Measurements from ENCODE around the gene GTPBP4. TPM values are rescaled to one million over a fixed set of nuclear protein-coding genes. Genes with fewer than 3 reads are reported as not detected.
A peak's percentile ranks its signal among the peaks of the same experiment; 100 is the strongest.

Gene GTPBP4
- total and polyA plus RNA-seq, 9 of the 15 experiments (the other 6 are each of a cell fraction or from before 2014, with no cell fraction given) = 79.0 to 155 (median 128) TPM

- no peak for TF ChIP-seq ZNF584 (CRISPR knock-in tag; IDR thresholded peaks at IDR 0.05; ENCODE audit: low read depth)
- TF ChIP-seq SIN3B (IDR thresholded peaks at IDR 0.05; ENCODE audit: low read depth) = peak; percentile 87
- TF ChIP-seq NBN (IDR thresholded peaks at IDR 0.05; ENCODE audit: low read depth) = peak; percentile 75
- TF ChIP-seq ETS2 (tag; IDR thresholded peaks at IDR 0.05; ENCODE audit: borderline replicate concordance, poor library complexity, severe bottlenecking) = no peak
- peak; percentile 29 for TF ChIP-seq ASH1L (IDR thresholded peaks at IDR 0.05; ENCODE audit: borderline replicate concordance, low read depth, partially characterized antibody)
- TF ChIP-seq, protein P1, sequence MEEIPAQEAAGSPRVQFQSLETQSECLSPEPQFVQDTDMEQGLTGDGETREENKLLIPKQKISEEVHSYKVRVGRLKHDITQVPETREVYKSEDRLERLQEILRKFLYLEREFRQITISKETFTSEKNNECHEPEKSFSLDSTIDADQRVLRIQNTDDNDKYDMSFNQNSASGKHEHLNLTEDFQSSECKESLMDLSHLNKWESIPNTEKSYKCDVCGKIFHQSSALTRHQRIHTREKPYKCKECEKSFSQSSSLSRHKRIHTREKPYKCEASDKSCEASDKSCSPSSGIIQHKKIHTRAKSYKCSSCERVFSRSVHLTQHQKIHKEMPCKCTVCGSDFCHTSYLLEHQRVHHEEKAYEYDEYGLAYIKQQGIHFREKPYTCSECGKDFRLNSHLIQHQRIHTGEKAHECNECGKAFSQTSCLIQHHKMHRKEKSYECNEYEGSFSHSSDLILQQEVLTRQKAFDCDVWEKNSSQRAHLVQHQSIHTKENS (CRISPR knock-in tag; IDR thresholded peaks at IDR 0.05) = no peak
- peak; percentile 34; the same call in 1 of the 2 replicates for TF ChIP-seq ZBTB7A (IDR thresholded peaks at IDR 0.05; ENCODE audit: borderline replicate concordance, control insufficient read depth, low read depth, low read length)
- TF ChIP-seq, protein P2, sequence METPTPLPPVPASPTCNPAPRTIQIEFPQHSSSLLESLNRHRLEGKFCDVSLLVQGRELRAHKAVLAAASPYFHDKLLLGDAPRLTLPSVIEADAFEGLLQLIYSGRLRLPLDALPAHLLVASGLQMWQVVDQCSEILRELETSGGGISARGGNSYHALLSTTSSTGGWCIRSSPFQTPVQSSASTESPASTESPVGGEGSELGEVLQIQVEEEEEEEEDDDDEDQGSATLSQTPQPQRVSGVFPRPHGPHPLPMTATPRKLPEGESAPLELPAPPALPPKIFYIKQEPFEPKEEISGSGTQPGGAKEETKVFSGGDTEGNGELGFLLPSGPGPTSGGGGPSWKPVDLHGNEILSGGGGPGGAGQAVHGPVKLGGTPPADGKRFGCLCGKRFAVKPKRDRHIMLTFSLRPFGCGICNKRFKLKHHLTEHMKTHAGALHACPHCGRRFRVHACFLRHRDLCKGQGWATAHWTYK (CRISPR knock-in tag; IDR thresholded peaks at IDR 0.05) = no peak
- TF ChIP-seq ZNF785 (CRISPR knock-in tag; IDR thresholded peaks at IDR 0.05) = no peak
- no peak for TF ChIP-seq ZBTB1 (CRISPR knock-in tag; IDR thresholded peaks at IDR 0.05; ENCODE audit: borderline replicate concordance, low read depth)
- TF ChIP-seq ZKSCAN1 (IDR thresholded peaks at IDR 0.05; ENCODE audit: low read depth, low read length) = no peak
- peak; percentile 87 for TF ChIP-seq ZNF407 (IDR thresholded peaks at IDR 0.05; ENCODE audit: low read depth)
- no peak for TF ChIP-seq POLR3A (IDR thresholded peaks at IDR 0.05; ENCODE audit: borderline replicate concordance, extremely low read depth, insufficient read depth, insufficient read length)
- no peak for TF ChIP-seq KDM1A (IDR thresholded peaks at IDR 0.05)
- TF ChIP-seq RAD21 (CRISPR knock-in tag; conservative IDR thresholded peaks at IDR 0.05 in 1 of 2, IDR thresholded peaks at IDR 0.05 in 1 of 2) = no peak
- no peak for TF ChIP-seq CBFA2T2 (conservative IDR thresholded peaks at IDR 0.05)
These were observed at the start of gene GTPBP4 (continued) for GRCh38 chr10:987870-988666.

All from K562 (cell line).